ENCODE results near the gene CILP2. TPM values are rescaled to one million over a fixed set of nuclear protein-coding genes. Genes with fewer than 3 reads are reported as not detected.
A peak's percentile ranks its signal among the peaks of the same experiment; 100 is the strongest.

Gene CILP2
- total RNA-seq, 1 donor from 2014 or later, result 1.0 TPM

GRCh38 chr19:19546751-19547162 lies 8.7 kb downstream of the CILP2 start:
- Histone ChIP-seq H3K4me3 (no peak overlapping the region), H2AFZ (replicated peaks) (no peak overlapping the region), H4K20me1 (ENCODE audit: low read depth) (no peaks in the 10 kb centered on the region), H3K4me2 (no peak overlapping the region), H3K27ac (no peak overlapping the region), H3K9ac (no peak overlapping the region), H3K79me2 (ENCODE audit: low read depth) (no peaks in the 10 kb centered on the region), H3K4me1 (no peaks in the 10 kb centered on the region), H3F3A (ENCODE audit: low read depth) (peaks cover 5% of the 10 kb centered on the region), H3K9me3 (ENCODE audit: low read depth) (no peaks in the 10 kb centered on the region), H3K36me3 (no peaks in the 10 kb centered on the region), H3K27me3 (peaks cover 3% of the 10 kb centered on the region)
- peaks cover 9% of the 10 kb centered on the region for H3K27me3 Mint-ChIP-seq (ENCODE audit: insufficient read depth, low read depth)
- H3K36me3 Mint-ChIP-seq, result no peaks in the 10 kb centered on the region
- peaks cover 4% of the 10 kb centered on the region for H3K4me1 Mint-ChIP-seq
- no peak for DNase-seq (ENCODE audit: low spot score)
- H3K4me3 Mint-ChIP-seq, result no peak overlapping the region
- TF ChIP-seq EZH2 (IDR thresholded peaks at IDR 0.05) (no peak), CTCF (IDR thresholded peaks at IDR 0.05) (no peak), EZH2phosphoT487 (IDR thresholded peaks at IDR 0.05) (no peak)
- H3K27ac Mint-ChIP-seq, result no peak overlapping the region
- no peaks in the 10 kb centered on the region for H3K9me3 Mint-ChIP-seq

GRCh38 chr19:19547674-19548336 lies 9.7 kb downstream of the CILP2 start:
- Mint-ChIP-seq H3K9me3 (no peaks in the 10 kb centered on the region), H3K4me3 (no peak overlapping the region), H3K36me3 (no peaks in the 10 kb centered on the region), H3K27ac (no peak overlapping the region), H3K4me1 (peaks cover 4% of the 10 kb centered on the region), H3K27me3 (ENCODE audit: insufficient read depth, low read depth) (peaks cover 13% of the 10 kb centered on the region)
- Histone ChIP-seq H3K4me1 (no peaks in the 10 kb centered on the region), H3K27ac (no peak overlapping the region), H3K79me2 (ENCODE audit: low read depth) (no peaks in the 10 kb centered on the region), H3K9me3 (ENCODE audit: low read depth) (no peaks in the 10 kb centered on the region), H3K36me3 (no peaks in the 10 kb centered on the region), H4K20me1 (ENCODE audit: low read depth) (no peaks in the 10 kb centered on the region), H3K4me2 (no peak overlapping the region), H3K27me3 (no peaks in the 10 kb centered on the region), H3F3A (ENCODE audit: low read depth) (peaks cover 12% of the 10 kb centered on the region), H2AFZ (replicated peaks) (no peak overlapping the region), H3K4me3 (no peak overlapping the region), H3K9ac (no peak overlapping the region)
- TF ChIP-seq EZH2 (IDR thresholded peaks at IDR 0.05) (no peak), CTCF (IDR thresholded peaks at IDR 0.05) (no peak), EZH2phosphoT487 (IDR thresholded peaks at IDR 0.05) (no peak)
- DNase-seq (ENCODE audit: low spot score), result no peak

GRCh38 chr19:19548915-19549759 lies 11.1 kb downstream of the CILP2 start:
- Histone ChIP-seq H3K9ac (no peak overlapping the region), H3K4me2 (no peak overlapping the region), H3K27me3 (no peaks in the 10 kb centered on the region), H3K36me3 (no peaks in the 10 kb centered on the region), H3K79me2 (ENCODE audit: low read depth) (no peaks in the 10 kb centered on the region), H3K27ac (no peak overlapping the region), H3K9me3 (ENCODE audit: low read depth) (no peaks in the 10 kb centered on the region), H3K4me3 (no peak overlapping the region), H3F3A (ENCODE audit: low read depth) (peaks cover 12% of the 10 kb centered on the region), H4K20me1 (ENCODE audit: low read depth) (no peaks in the 10 kb centered on the region), H3K4me1 (no peaks in the 10 kb centered on the region), H2AFZ (replicated peaks) (no peak overlapping the region)
- DNase-seq (ENCODE audit: low spot score), result no peak
- H3K36me3 Mint-ChIP-seq, result no peaks in the 10 kb centered on the region
- no peak overlapping the region for H3K4me3 Mint-ChIP-seq
- H3K27ac Mint-ChIP-seq, result peak overlapping the region; percentile 20
- H3K27me3 Mint-ChIP-seq (ENCODE audit: insufficient read depth, low read depth), result peaks cover 11% of the 10 kb centered on the region
- H3K9me3 Mint-ChIP-seq, result no peaks in the 10 kb centered on the region
- TF ChIP-seq EZH2 (IDR thresholded peaks at IDR 0.05) (no peak), EZH2phosphoT487 (IDR thresholded peaks at IDR 0.05) (no peak), CTCF (IDR thresholded peaks at IDR 0.05) (no peak)
- H3K4me1 Mint-ChIP-seq, result peaks cover 4% of the 10 kb centered on the region

Measured in neural progenitor cell (in vitro differentiated cells).